H7 (cell line): ENCODE data around the gene TULP1. TPM values are rescaled to one million over a fixed set of nuclear protein-coding genes. Genes with fewer than 3 reads are reported as not detected.
A peak's percentile ranks its signal among the peaks of the same experiment; 100 is the strongest.
"Not testable (repeated sequence)": the region's sequence is repeated elsewhere in the genome, so short reads cannot be mapped to it uniquely, and the experiment has no call there.

Experiments
- DNase-seq: peaks from one replicate; pipeline ENCODE4 v3.0.0; 2012
- H3K27me3 ChIP-seq: 2 replicates; pipeline ENCODE4 v1.6.0; 2011; ENCODE audit warnings: mild to moderate bottlenecking, low read length; ENCODE audit not compliant: control insufficient read depth, insufficient read depth
- H3K36me3 ChIP-seq: replicated peaks from 2 replicates; pipeline ENCODE4 v1.5.1; 2011; ENCODE audit warnings: low read length; ENCODE audit not compliant: control insufficient read depth, insufficient read depth
- H3K4me3 ChIP-seq: 2 replicates; pipeline ENCODE4 v1.5.1; 2011; ENCODE audit warnings: low read depth, mild to moderate bottlenecking, control low read depth, low read length, moderate library complexity; ENCODE audit not compliant: insufficient read depth
- total RNA-seq: library from RNA; depleted of rRNA; stranded (reverse); fragments of >200 nt; shearing (Covaris generic); gene quantifications from 2 replicates; pipeline ENCODE4 v1.2.3, GENCODE V29; 2014

TULP1 gene
- total RNA-seq, 1 experiment from 2014 or later: 1.3 TPM

DNA sequence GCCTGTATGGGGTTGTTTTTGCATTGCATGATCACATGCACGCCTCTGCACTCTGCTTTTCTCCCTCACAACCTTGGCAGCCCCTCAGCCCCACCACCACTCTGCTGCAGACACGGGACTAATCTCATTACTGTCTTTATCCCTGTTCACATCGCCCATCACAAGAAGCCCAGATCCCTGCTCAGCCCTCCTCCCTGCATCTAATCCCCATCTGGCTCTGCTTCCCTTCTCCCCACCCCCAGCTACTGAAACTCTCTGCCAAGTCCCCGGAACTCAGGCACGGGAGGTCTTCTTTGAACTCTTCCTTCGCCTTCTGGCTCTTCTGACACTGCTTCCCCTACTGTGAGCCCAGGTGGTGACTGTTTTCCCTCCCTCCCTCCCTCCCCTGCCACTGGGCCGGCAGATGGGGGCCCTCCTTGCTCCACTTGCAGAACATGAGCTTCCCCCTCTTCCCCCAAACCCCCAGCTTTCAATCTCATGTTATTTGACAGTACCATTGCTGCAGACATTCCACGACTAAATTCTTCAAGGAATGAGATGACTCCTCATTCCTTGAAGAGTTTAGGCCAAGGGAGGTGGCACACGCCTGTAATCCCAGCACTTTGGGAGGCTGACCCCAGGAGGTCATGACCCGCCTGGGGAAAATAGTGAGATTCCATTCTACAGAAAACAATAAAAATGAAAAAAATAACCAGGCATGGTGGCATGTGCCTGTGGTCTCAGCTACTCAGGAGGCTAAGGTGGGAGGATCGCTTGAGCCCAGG is 21.9 kb upstream of the TULP1 start:
- no peak overlapping the region for H3K4me3 ChIP-seq
- H3K27me3 ChIP-seq: no peaks in the 10 kb centered on the region
- no peaks in the 10 kb centered on the region for H3K36me3 ChIP-seq
- DNase-seq: peak; percentile 38

DNA sequence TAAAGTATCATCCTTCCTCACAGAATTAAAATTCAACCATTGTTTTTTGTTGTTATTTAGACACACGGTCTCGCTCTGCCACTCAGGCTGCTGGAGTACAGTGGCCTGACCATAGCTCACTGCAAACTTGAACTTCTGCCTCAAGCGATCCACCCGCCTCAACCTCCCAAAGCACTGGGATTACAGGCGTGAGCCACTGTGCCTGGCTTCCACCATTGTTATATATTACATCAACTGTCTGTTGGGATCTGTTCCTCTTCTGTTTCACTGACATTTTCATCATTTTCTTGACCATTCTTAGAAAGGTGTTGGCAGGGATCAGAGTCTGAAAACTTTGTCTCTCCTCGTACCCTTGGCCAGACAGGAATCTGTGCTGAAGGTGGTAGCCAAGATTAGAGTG is 21.3 kb upstream of the TULP1 start:
- no peak for DNase-seq
- Histone ChIP-seq H3K27me3 (no peaks in the 10 kb centered on the region), H3K36me3 (no peaks in the 10 kb centered on the region), H3K4me3 (no peak overlapping the region)

- H3K36me3 ChIP-seq: no peaks in the 10 kb centered on the region
- H3K4me3 ChIP-seq: no peak overlapping the region
- DNase-seq: no peak
- no peaks in the 10 kb centered on the region for H3K27me3 ChIP-seq
Measured at GRCh38 chr6:35532126-35532525, 19.4 kb upstream of the TULP1 start.

GRCh38 chr6:35524380-35525020 is 11.8 kb upstream of the TULP1 start:
- no peaks in the 10 kb centered on the region for H3K27me3 ChIP-seq
- H3K36me3 ChIP-seq: no peaks in the 10 kb centered on the region
- no peak overlapping the region for H3K4me3 ChIP-seq
- DNase-seq: no peak

DNA sequence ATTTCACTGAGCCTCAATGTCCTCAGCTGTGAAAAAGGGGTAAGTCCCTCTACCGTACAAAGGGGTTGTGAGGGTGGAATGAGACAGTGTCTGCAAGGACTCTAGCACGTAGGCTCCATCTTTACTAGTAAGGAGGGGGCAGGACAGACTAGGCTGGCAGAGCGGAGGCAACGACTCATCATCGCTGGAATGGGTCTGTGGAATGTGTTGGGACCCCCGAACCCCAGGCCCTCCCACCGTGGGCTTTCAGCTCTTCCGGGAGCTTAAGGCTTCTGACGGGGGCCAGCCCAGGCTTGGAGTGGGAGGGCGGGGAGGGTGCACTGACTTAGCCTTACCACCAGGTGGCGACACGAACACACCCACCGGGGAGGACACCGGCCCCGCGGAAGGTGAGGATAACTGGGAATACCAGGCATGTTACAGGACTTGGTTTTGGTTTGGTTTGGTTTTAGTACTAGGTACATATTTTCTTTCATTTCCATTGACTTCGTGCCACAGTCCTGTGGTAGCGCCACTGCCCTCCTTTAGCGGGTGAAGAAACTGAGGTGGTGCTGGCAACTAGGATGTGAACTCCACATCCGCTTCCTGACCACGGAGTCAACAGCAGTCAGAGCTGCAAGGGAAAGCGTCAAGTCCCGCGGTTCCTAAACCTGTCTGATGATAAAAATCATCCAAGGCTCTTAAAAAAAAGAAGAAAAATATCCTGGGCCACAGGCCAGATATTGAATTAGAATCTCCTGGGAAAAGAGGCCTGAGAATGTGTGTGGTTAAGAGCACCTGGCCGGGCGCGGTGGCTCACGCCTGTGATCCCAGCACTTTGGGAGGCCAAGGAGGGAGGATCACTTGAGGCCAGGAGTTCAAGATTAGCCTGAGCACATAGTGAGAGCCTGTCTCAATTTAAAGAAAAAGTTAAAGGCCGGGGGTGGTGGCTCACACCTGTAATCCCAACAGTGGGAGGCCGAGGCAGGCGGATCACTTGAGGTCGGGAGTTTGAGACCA is 10.3 kb upstream of the TULP1 start:
- DNase-seq: peak; percentile 94
- Histone ChIP-seq H3K27me3 (no peaks in the 10 kb centered on the region), H3K4me3 (no peak overlapping the region), H3K36me3 (no peaks in the 10 kb centered on the region)

DNA sequence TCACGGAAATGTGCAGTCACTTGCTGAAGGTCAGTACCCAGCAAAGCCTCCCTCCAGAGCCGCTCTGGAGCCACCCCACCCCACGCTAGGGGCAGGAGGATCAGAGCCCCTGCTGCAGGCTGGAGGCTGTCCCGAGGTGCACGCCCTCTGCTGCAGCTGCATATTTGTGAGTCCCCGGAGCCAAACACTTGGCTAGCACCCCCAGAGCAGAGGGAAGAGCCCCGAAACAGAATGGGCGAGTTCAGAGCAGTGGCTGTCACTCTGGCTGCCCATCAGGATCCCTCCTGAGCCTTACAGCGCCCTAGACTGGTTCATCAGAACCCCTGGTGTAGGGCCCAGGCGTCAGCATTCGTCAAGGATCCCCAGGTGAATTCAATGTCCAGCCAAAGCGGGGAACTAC is 9.5 kb upstream of the TULP1 start:
- Histone ChIP-seq H3K36me3 (no peaks in the 10 kb centered on the region), H3K27me3 (no peaks in the 10 kb centered on the region), H3K4me3 (no peak overlapping the region)
- DNase-seq: peak; percentile 38

DNA sequence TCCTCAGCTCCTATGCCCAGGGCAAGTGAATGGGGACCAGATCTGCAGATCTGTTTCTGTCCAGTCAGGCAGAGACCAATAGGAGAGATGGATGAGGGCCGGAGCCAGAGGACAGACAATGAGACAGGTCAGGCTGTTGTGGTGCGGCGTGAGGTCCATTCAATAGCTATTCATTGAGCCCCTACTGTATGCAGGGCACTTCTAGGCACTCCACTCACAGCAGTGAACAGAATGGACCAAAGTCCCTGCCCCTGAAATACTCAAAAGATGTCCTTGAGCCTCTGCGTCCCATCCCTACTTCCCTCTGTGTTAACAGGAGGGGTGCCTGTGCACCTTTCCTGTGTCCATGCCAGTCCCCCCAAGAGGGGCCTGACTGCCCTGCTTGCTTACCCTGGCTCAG is 8.5 kb upstream of the TULP1 start:
- Histone ChIP-seq H3K36me3 (no peaks in the 10 kb centered on the region), H3K4me3 (no peak overlapping the region), H3K27me3 (no peaks in the 10 kb centered on the region)
- DNase-seq: no peak

GRCh38 chr6:35519313-35520015 is 6.8 kb upstream of the TULP1 start:
- peak; percentile 31 for DNase-seq
- Histone ChIP-seq H3K4me3 (no peak overlapping the region), H3K27me3 (no peaks in the 10 kb centered on the region), H3K36me3 (no peaks in the 10 kb centered on the region)

DNA sequence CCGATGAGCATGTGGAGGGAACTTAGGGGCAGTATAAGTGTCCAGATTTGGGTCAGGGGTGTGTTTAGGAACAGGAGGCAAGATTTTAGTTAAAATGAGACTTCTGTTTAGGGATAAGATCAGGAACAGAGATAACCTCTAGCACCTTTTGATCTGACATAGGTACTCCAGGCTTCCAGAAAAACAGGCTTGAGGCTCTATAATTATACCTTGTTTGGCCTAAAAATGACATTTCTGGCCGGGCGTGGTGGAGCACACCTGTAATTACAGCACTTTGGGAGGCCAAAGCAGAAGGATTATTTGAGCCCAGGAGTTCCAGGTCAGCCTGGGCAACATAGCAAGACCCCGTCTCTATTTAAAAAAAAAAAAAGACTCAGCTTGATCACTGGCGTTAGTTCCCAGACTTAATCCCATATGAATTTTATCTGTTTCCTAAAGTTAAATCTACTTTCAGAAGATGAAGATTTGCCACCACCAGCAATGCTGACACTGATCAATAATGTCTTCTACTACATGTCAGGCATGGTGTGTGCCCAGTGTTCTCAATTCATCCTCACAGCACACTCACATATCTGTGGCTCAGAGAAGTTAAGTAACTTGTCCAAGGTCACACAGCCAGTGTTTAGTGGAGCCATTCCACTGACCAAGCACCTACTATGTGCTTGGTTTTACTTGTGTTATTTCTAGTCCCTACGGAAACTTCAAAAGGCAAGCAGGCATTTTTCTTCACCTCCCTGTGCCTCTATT is 6.0 kb upstream of the TULP1 start:
- DNase-seq: no peak

DNA sequence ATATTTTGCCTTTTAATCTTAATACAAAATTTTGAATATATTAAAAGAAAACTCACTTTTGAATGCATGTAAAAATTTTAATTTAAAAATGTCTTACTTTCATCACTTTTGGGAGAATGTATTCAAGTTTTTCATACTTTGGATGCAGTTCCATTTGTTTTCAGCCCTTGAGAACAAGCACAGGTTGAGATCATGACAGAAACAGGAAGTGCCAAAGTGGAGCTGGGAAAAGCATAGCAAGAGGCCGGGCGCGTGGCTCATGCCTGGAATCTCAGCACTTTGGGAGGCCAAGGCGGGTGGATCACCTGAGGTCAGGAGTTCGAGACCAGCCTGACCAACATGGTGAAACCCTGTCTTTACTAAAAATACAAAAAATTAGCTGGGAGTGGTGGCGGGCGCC is 5.3 kb upstream of the TULP1 start:
- not testable (repeated sequence) for H3K4me3 ChIP-seq, H3K36me3 ChIP-seq, DNase-seq, H3K27me3 ChIP-seq

More for the DNA sequence above, 6.0 kb upstream of the TULP1 start:
- Histone ChIP-seq H3K36me3 (no peaks in the 10 kb centered on the region), H3K27me3 (no peaks in the 10 kb centered on the region), H3K4me3 (no peak overlapping the region)

DNA sequence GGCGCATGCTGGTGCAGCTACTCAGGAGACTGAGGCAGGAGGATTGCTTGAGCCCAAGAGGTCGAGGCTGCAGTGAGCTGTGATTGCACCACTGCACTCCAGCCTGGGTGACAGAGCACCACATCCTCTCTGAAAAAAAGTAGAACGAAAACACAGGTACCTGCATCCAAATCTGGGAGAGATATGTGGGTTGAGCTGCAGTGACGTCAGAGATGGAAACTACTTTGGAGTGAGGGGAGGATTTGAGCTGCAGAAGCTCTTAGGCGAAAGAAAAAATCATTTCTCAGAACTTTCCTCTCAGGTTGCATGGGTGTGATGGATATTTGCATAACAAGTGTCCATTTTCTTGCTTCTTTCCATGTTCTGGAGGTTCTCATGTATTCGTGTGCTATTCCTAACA is 4.0 kb upstream of the TULP1 start:
- H3K36me3 ChIP-seq: no peaks in the 10 kb centered on the region
- H3K4me3 ChIP-seq: no peak overlapping the region
- no peaks in the 10 kb centered on the region for H3K27me3 ChIP-seq
- no peak for DNase-seq

GRCh38 chr6:35515939-35516338 is 3.2 kb upstream of the TULP1 start:
- not testable (repeated sequence) for H3K36me3 ChIP-seq, H3K4me3 ChIP-seq, H3K27me3 ChIP-seq
- peak; percentile 30 for DNase-seq

DNA sequence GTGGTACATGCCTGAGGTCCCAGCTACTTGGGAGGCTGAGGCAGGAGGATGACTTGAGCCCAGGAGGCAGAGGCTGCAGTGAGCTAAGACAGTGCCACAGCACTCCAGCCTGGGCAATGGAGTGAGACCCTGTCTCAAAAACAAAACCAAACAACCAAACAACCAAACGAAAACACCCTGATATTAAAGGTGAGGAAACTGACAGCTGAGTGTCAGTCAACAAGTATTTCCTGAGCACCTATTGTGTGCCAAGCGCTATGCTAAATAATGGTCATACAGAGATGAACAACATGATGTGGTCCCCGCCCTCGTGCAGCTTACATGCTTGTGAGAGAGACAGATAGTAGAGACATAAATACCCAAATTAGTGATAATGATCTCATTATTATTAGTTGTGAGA is 1.9 kb upstream of the TULP1 start:
- Histone ChIP-seq H3K4me3 (no peak overlapping the region), H3K27me3 (peaks cover 4% of the 10 kb centered on the region; the same call in 1 of the 2 replicates), H3K36me3 (no peaks in the 10 kb centered on the region)
- no peak for DNase-seq
